CD14-positive monocyte (primary cell): ENCODE data around the gene INHBA. TPM values are rescaled to one million over a fixed set of nuclear protein-coding genes. Genes with fewer than 3 reads are reported as not detected.
A peak's percentile ranks its signal among the peaks of the same experiment; 100 is the strongest.

Source experiments
- DNase-seq, 3 donors: peaks; one replicate each; pipeline ENCODE4 v3.0.0-alpha.2; 2011 to 2022
- H2AFZ ChIP-seq: 2 replicates; pipeline ENCODE4 v1.6.0; 2012; ENCODE audit warnings: mild to moderate bottlenecking, low read depth, low read length, inconsistent platforms; ENCODE audit not compliant: insufficient read depth, poor library complexity, severe bottlenecking
- H3K27ac ChIP-seq, 2 donors: 1 replicate in 1 of 2; 2 replicates in 1 of 2; pipeline ENCODE4 v1.5.1; 2012 to 2013; ENCODE audit warnings: low read length in 2 of 2, control low read depth in 1 of 2, inconsistent platforms in 1 of 2, low read depth in 1 of 2, mild to moderate bottlenecking in 1 of 2
- H3K27me3 ChIP-seq, 2 donors: one replicate each; pipeline versions ENCODE4 v1.6.0 to v1.6.1; 2011 to 2013; ENCODE audit warnings: low read length in 2 of 2; ENCODE audit not compliant: control insufficient read depth in 2 of 2, insufficient read depth in 2 of 2
- H3K36me3 ChIP-seq, 2 donors: replicated peaks in 1 of 2; 1 replicate in 1 of 2; 2 replicates in 1 of 2; pipeline versions ENCODE4 v1.5.1 to v1.6.1; 2012 to 2013; ENCODE audit warnings: low read length in 2 of 2, control low read depth in 1 of 2, inconsistent platforms in 1 of 2, mild to moderate bottlenecking in 1 of 2; ENCODE audit not compliant: insufficient read depth in 2 of 2, control insufficient read depth in 1 of 2
- H3K4me1 ChIP-seq, 2 donors: 1 replicate in 1 of 2; 2 replicates in 1 of 2; pipeline versions ENCODE4 v1.5.1 to v1.6.1; 2012 to 2013; ENCODE audit warnings: low read length in 2 of 2, control low read depth in 1 of 2, inconsistent platforms in 1 of 2, mild to moderate bottlenecking in 1 of 2, moderate library complexity in 1 of 2; ENCODE audit not compliant: insufficient read depth in 2 of 2, control insufficient read depth in 1 of 2
- H3K4me2 ChIP-seq: replicated peaks from 2 replicates; pipeline ENCODE3; 2012; ENCODE audit warnings: low read length, moderate library complexity, mild to moderate bottlenecking; ENCODE audit not compliant: poor library complexity, severe bottlenecking; ENCODE audit errors: extremely low read depth
- H3K4me3 ChIP-seq, 3 experiments: fragments of 200-600 bp in 1 of 3; sonication (generic) in 1 of 3; replicated peaks in 1 of 3; 1 replicate in 2 of 3; 2 replicates in 1 of 3; pipeline ENCODE4 v1.5.1; 2011 to 2013; ENCODE audit warnings: low read length in 3 of 3, mild to moderate bottlenecking in 3 of 3, control low read depth in 2 of 3, low read depth in 2 of 3, inconsistent platforms in 1 of 3, moderate library complexity in 1 of 3
- H3K79me2 ChIP-seq: 2 replicates; pipeline ENCODE4 v1.6.0; 2012; ENCODE audit warnings: mild to moderate bottlenecking, control low read depth, inconsistent platforms, low read length, moderate library complexity; ENCODE audit not compliant: insufficient read depth
- H3K9ac ChIP-seq: 2 replicates; pipeline ENCODE4 v1.6.0; 2017; ENCODE audit warnings: low read length, mild to moderate bottlenecking; ENCODE audit not compliant: insufficient read depth, poor library complexity, severe bottlenecking
- H3K9me3 ChIP-seq, 2 donors: replicated peaks in 1 of 2; 1 replicate in 1 of 2; 2 replicates in 1 of 2; pipeline versions ENCODE4 v1.5.1 to v1.6.1; 2012 to 2013; ENCODE audit warnings: low read length in 2 of 2, control low read depth in 1 of 2; ENCODE audit not compliant: control insufficient read depth in 1 of 2, insufficient read depth in 1 of 2
- H4K20me1 ChIP-seq: 2 replicates; pipeline ENCODE4 v1.6.0; 2012; ENCODE audit warnings: mild to moderate bottlenecking, low read length, control low read depth, moderate library complexity; ENCODE audit not compliant: insufficient read depth
- H3K27ac Mint-ChIP-seq, 7 donors: one replicate each; pipeline ENCODE4 v1.8.0; 2020; ENCODE audit warnings: mild to moderate bottlenecking in 7 of 7, mixed read lengths in 7 of 7, moderate library complexity in 6 of 7, inconsistent platforms in 2 of 7
- H3K27me3 Mint-ChIP-seq, 3 donors: one replicate each; pipeline ENCODE4 v1.8.0; 2021 to 2022; ENCODE audit warnings: low read depth in 3 of 3, mild to moderate bottlenecking in 3 of 3, mixed read lengths in 3 of 3, moderate library complexity in 3 of 3, inconsistent platforms in 1 of 3
- H3K36me3 Mint-ChIP-seq, 2 donors: one replicate each; pipeline ENCODE4 v1.8.0; 2020; ENCODE audit warnings: mixed read lengths in 2 of 2, inconsistent platforms in 1 of 2, mild to moderate bottlenecking in 1 of 2
- H3K4me1 Mint-ChIP-seq: one replicate; pipeline ENCODE4 v1.8.0; 2020; ENCODE audit warnings: mild to moderate bottlenecking, mixed read lengths
- H3K4me3 Mint-ChIP-seq, 2 donors: one replicate each; pipeline ENCODE4 v1.8.0; 2020; ENCODE audit warnings: mild to moderate bottlenecking in 2 of 2, mixed read lengths in 2 of 2, moderate library complexity in 1 of 2
- H3K9me3 Mint-ChIP-seq, 7 donors: one replicate each; pipeline ENCODE4 v1.8.0; 2020 to 2022; ENCODE audit warnings: mixed read lengths in 7 of 7, mild to moderate bottlenecking in 6 of 7, moderate library complexity in 6 of 7, inconsistent platforms in 2 of 7
- CTCF ChIP-seq: fragments of 200-600 bp; IDR thresholded peaks from one replicate; pipeline ENCODE4 v1.8.0; 2022; ENCODE audit warnings: antibody characterized with exemption, mild to moderate bottlenecking
- WGBS: methylation state at CpG from one replicate; pipeline ENCODE4 v1.1.5; 2013; ENCODE audit warnings: missing lambda C conversion rate; ENCODE audit not compliant: insufficient coverage; 5-methylcytosine and 5-hydroxymethylcytosine counted together
- intact Hi-C, 2 donors: fragments of 100-400 bp; cut with micrococcal nuclease; formaldehyde crosslinking; loops; one replicate each; pipeline versions ENCODE4 v1.15.0 to v1.15.1; 2023
- polyA plus RNA-seq, 3 donors: library from polyadenylated mRNA; depleted of rRNA in 1 of 3; unstranded in 2 of 3; stranded (reverse) in 1 of 3; fragments of 300-500 nt in 2 of 3; fragments of >200 nt in 1 of 3; fragmentation: Illumina TruSeq in 2 of 3; gene quantifications; 1 replicate in 2 of 3; 2 replicates in 1 of 3; pipeline ENCODE4 v1.2.3, GENCODE V29; 2012 to 2021

INHBA gene
- polyA plus RNA-seq, 3 donors: 0.08 to 0.24 (median 0.09) TPM

- H3K9me3 Mint-ChIP-seq: peaks cover 0 to 3% (median 0%) of the 10 kb centered on the region in 7 donors
- no peak overlapping the region for H3K27ac ChIP-seq
- peaks cover 36% of the 10 kb centered on the region for H3K4me1 Mint-ChIP-seq
- peaks cover 20 to 27% of the 10 kb centered on the region in 2 donors for H3K4me1 ChIP-seq
- intact Hi-C loops: loop anchor here (10.0 kb wide), 4 partner anchors 85 to 1425 kb away; no protein-coding TSS in a partner anchor
- peak overlapping the region in 6 of 7 donors; percentile 13 to 65 (median 50) for H3K27ac Mint-ChIP-seq
- H3K4me2 ChIP-seq: peak overlapping the region; percentile 74
- peaks cover 8 to 17% of the 10 kb centered on the region in 2 donors for H3K27me3 ChIP-seq
- H3K4me3 Mint-ChIP-seq: peak overlapping the region; percentile 82 to 92
- H3K79me2 ChIP-seq: no peaks in the 10 kb centered on the region
- H3K9me3 ChIP-seq: no peaks in the 10 kb centered on the region
- no peak for DNase-seq
- H2AFZ ChIP-seq: peak overlapping the region; percentile 71
- H4K20me1 ChIP-seq: no peaks in the 10 kb centered on the region
- H3K27me3 Mint-ChIP-seq: peaks cover 21 to 34% (median 24%) of the 10 kb centered on the region in 3 donors
- peak overlapping the region; percentile 24 for H3K9ac ChIP-seq
- 2% methylated on average over 13 of the region's 18 CpGs for WGBS
- peak overlapping the region in 2 of 3 experiments; percentile 15 to 65 for H3K4me3 ChIP-seq
- peaks cover 0 to 1% of the 10 kb centered on the region in 2 donors for H3K36me3 Mint-ChIP-seq
- no peak for TF ChIP-seq CTCF
- no peaks in the 10 kb centered on the region for H3K36me3 ChIP-seq
These were observed 2.8 kb downstream of the INHBA start for GRCh38 chr7:41700044-41700471.

- H3K9me3 Mint-ChIP-seq: peaks cover 0 to 3% (median 0%) of the 10 kb centered on the region in 7 donors
- TF ChIP-seq CTCF: no peak
- H3K27ac Mint-ChIP-seq: peak overlapping the region in 3 of 7 donors; percentile 58 to 84 (median 72)
- H3K9ac ChIP-seq: peak overlapping the region; percentile 2
- 2% methylated on average over 7 of the region's 12 CpGs for WGBS
- H3K27me3 Mint-ChIP-seq: peaks cover 21 to 35% (median 24%) of the 10 kb centered on the region in 3 donors
- H3K36me3 Mint-ChIP-seq: peaks cover 0 to 1% of the 10 kb centered on the region in 2 donors
- H3K36me3 ChIP-seq: no peaks in the 10 kb centered on the region
- H3K27ac ChIP-seq: no peak overlapping the region
- H3K79me2 ChIP-seq: no peaks in the 10 kb centered on the region
- intact Hi-C loops: no loop called here
- peak overlapping the region; percentile 6 to 65 (median 32) for H3K4me3 ChIP-seq
- peaks cover 31% of the 10 kb centered on the region for H3K4me1 Mint-ChIP-seq
- H2AFZ ChIP-seq: peak overlapping the region; percentile 71
- H3K4me1 ChIP-seq: peaks cover 15 to 22% of the 10 kb centered on the region in 2 donors
- H4K20me1 ChIP-seq: no peaks in the 10 kb centered on the region
- peak overlapping the region; percentile 74 for H3K4me2 ChIP-seq
- peak in 2 of 3 donors; percentile 15 to 29 for DNase-seq
- H3K27me3 ChIP-seq: peaks cover 8 to 17% of the 10 kb centered on the region in 2 donors
- H3K4me3 Mint-ChIP-seq: peak overlapping the region; percentile 82 to 92
- H3K9me3 ChIP-seq: no peaks in the 10 kb centered on the region
These were observed 3.4 kb downstream of the INHBA start for GRCh38 chr7:41699516-41699915.
